Fibroblast of mammary gland (primary cell): ENCODE measurements around the gene FOXK2.

ENCODE experiments used
- DNase-seq: peaks from one replicate; pipeline ENCODE4 v3.0.0-alpha.2; 2010; ENCODE audit warnings: low read depth
- H3K4me3 ChIP-seq: 2 replicates; pipeline ENCODE4 v1.5.1; 2011; ENCODE audit warnings: low read depth, mild to moderate bottlenecking, low read length, moderate library complexity; ENCODE audit not compliant: control insufficient read depth
- CTCF ChIP-seq: conservative IDR thresholded peaks from 2 replicates; pipeline ENCODE4 v1.5.1; 2011; ENCODE audit warnings: low read depth, low read length, inconsistent platforms; ENCODE audit not compliant: control insufficient read depth, insufficient read depth

Gene FOXK2

GRCh38 chr17:82640036-82640435, 120.5 kb downstream of the FOXK2 start:
- DNase-seq: no peak
- no peak for TF ChIP-seq CTCF
- no peak overlapping the region for H3K4me3 ChIP-seq

GRCh38 chr17:82642022-82642421, 122.5 kb downstream of the FOXK2 start:
- no peak overlapping the region for H3K4me3 ChIP-seq
- TF ChIP-seq CTCF: no peak
- no peak for DNase-seq

- DNase-seq: no peak
- H3K4me3 ChIP-seq: no peak overlapping the region
These were observed 124.6 kb downstream of the FOXK2 start for GRCh38 chr17:82644148-82644547.

GRCh38 chr17:82645516-82645915, 126.0 kb downstream of the FOXK2 start:
- no peak for TF ChIP-seq CTCF
- peak; percentile 66 for DNase-seq
- H3K4me3 ChIP-seq: no peak overlapping the region

More at GRCh38 chr17:82644148-82644547, 124.6 kb downstream of the FOXK2 start:
- TF ChIP-seq CTCF: no peak

- DNase-seq: no peak
- peak overlapping the region; percentile 87 for H3K4me3 ChIP-seq
- no peak for TF ChIP-seq CTCF
These were observed 128.1 kb downstream of the FOXK2 start for GRCh38 chr17:82647593-82648164.

GRCh38 chr17:82648165-82648668, 128.7 kb downstream of the FOXK2 start, which contains the start of gene WDR45B:
Gene WDR45B, minus strand, starts transcription at chr17:82648444. Its CDS starts 104 bp downstream, at chr17:82648340.
- no peak for TF ChIP-seq CTCF
- H3K4me3 ChIP-seq: peak within 1 kb of the TSS; percentile 87
- peak; percentile 95 for DNase-seq
